Tibial nerve (tissue), 4 donors: Measurements from ENCODE around the gene RLF. TPM values are rescaled to one million over a fixed set of nuclear protein-coding genes. Genes with fewer than 3 reads are reported as not detected.

Source experiments
- DNase-seq, 2 donors: peaks; one replicate each; pipeline ENCODE4 v3.0.0-alpha.2; 2019; ENCODE audit warnings: low spot score in 2 of 2
- H3K27ac ChIP-seq, 4 donors: fragments of 200-600 bp; sonication (generic) in 3 of 4; one replicate each; pipeline ENCODE4 v1.5.1; 2017 to 2019; ENCODE audit warnings: mild to moderate bottlenecking in 1 of 4
- H3K27me3 ChIP-seq, 2 donors: fragments of 200-600 bp; sonication (generic) in 1 of 2; one replicate each; pipeline versions ENCODE4 v1.5.1 to v1.6.0; 2017 to 2019
- H3K36me3 ChIP-seq, 3 donors: fragments of 200-600 bp; sonication (generic); one replicate each; pipeline ENCODE4 v1.5.1; 2018 to 2019
- H3K4me1 ChIP-seq, 4 donors: fragments of 200-600 bp; sonication (generic) in 3 of 4; one replicate each; pipeline ENCODE4 v1.5.1; 2017 to 2019
- H3K4me3 ChIP-seq, 4 donors: fragments of 200-600 bp; sonication (generic) in 3 of 4; one replicate each; pipeline ENCODE4 v1.5.1; 2017 to 2019; ENCODE audit warnings: mild to moderate bottlenecking in 1 of 4, moderate library complexity in 1 of 4
- H3K9me3 ChIP-seq, 4 donors: fragments of 200-600 bp; sonication (generic) in 3 of 4; one replicate each; pipeline ENCODE4 v1.5.1; 2017 to 2019
- CTCF ChIP-seq, 5 experiments: fragments of 200-600 bp in 3 of 5; fragments of 450-650 bp in 2 of 5; sonication (generic) in 3 of 5; IDR thresholded peaks; one replicate each; pipeline ENCODE4 v1.5.1; 2016 to 2019; ENCODE audit warnings: antibody characterized with exemption in 5 of 5, mild to moderate bottlenecking in 3 of 5, moderate library complexity in 2 of 5
- EP300 ChIP-seq, 2 donors: sonication (generic); formaldehyde crosslinking; IDR thresholded peaks; one replicate each; pipeline ENCODE4 v1.6.1; 2017; ENCODE audit warnings: antibody characterized with exemption in 2 of 2, mild to moderate bottlenecking in 1 of 2
- POLR2A ChIP-seq, 2 donors: fragments of 450-650 bp; IDR thresholded peaks; one replicate each; pipeline ENCODE4 v1.6.1; 2017; ENCODE audit warnings: antibody characterized with exemption in 2 of 2, mild to moderate bottlenecking in 2 of 2, moderate library complexity in 2 of 2
- whole genome bisulfite sequencing, 2 donors: methylation state at CpG; one replicate each; pipeline ENCODE4 v1.1.5; 2018; 5-methylcytosine and 5-hydroxymethylcytosine counted together
- total RNA-seq, 4 donors: library from RNA; depleted of rRNA; stranded (reverse); fragments of >200 nt; gene quantifications; one replicate each; pipeline ENCODE4 v1.1.0, GENCODE V29; 2016

RLF gene
- total RNA-seq, 4 donors from 2014 or later, result 20.1 to 23.5 (median 21.5) TPM

- peaks cover 0 to 64% (median 25%) of the 10 kb centered on the region in 4 donors for H3K4me1 ChIP-seq
These were observed 96.7 kb downstream of the RLF start, which contains the start of gene ZMPSTE24 for GRCh38 chr1:40257688-40258444. ZMPSTE24 (plus strand) TSS chr1:40258236; CDS start chr1:40258272, 36 bp downstream.

GRCh38 chr1:40258445-40258769, 97.2 kb downstream of the RLF start:
- TF ChIP-seq EP300 (IDR thresholded peaks at IDR 0.05) (no peak), CTCF (IDR thresholded peaks at IDR 0.05) (no peak), POLR2A (IDR thresholded peaks at IDR 0.05) (no peak)
- Histone ChIP-seq H3K4me3 (peak overlapping the region; percentile 51 to 89 (median 65)), H3K27me3 (no peaks in the 10 kb centered on the region), H3K36me3 (peaks cover 0 to 38% (median 10%) of the 10 kb centered on the region in 3 donors), H3K4me1 (peaks cover 0 to 69% (median 25%) of the 10 kb centered on the region in 4 donors), H3K27ac (peak overlapping the region in 3 of 4 donors; percentile 74 to 98 (median 97)), H3K9me3 (no peaks in the 10 kb centered on the region)
- 0 to 1% methylated on average over 10 of the region's 10 CpGs for WGBS, 2 donors
- no peak for DNase-seq

More at GRCh38 chr1:40257688-40258444, 96.7 kb downstream of the RLF start, which contains the start of gene ZMPSTE24:
- H3K4me3 ChIP-seq, result peak within 1 kb of the TSS; percentile 51 to 89 (median 65)
- 0 to 1% methylated on average over 35 to 48 of the region's 48 CpGs for WGBS, 2 donors
- TF ChIP-seq EP300 (IDR thresholded peaks at IDR 0.05), result peak in 1 of 2 donors; percentile 85
- TF ChIP-seq CTCF (IDR thresholded peaks at IDR 0.05), result peak in 2 of 5 experiments; percentile 37 to 41
- peak in 1 of 2 donors; percentile 69 for TF ChIP-seq POLR2A (IDR thresholded peaks at IDR 0.05)
- H3K27ac ChIP-seq, result peak within 1 kb of the TSS; percentile 58 to 98 (median 95)
- H3K27me3 ChIP-seq, result no peaks in the 10 kb centered on the region
- peaks cover 0 to 33% (median 8%) of the 10 kb centered on the region in 3 donors for H3K36me3 ChIP-seq
- no peaks in the 10 kb centered on the region for H3K9me3 ChIP-seq
- peak; percentile 85 to 90 for DNase-seq

GRCh38 chr1:40264354-40264781, 103.2 kb downstream of the RLF start:
- WGBS, 2 donors, result 93 to 95% methylated on average over 3 of the region's 3 CpGs
- Histone ChIP-seq H3K4me1 (peaks cover 0 to 61% (median 4%) of the 10 kb centered on the region in 4 donors), H3K4me3 (no peak overlapping the region), H3K9me3 (no peaks in the 10 kb centered on the region), H3K27me3 (no peaks in the 10 kb centered on the region), H3K36me3 (peaks cover 0 to 83% (median 10%) of the 10 kb centered on the region in 3 donors), H3K27ac (no peak overlapping the region)
- TF ChIP-seq EP300 (IDR thresholded peaks at IDR 0.05) (no peak), CTCF (IDR thresholded peaks at IDR 0.05) (no peak), POLR2A (IDR thresholded peaks at IDR 0.05) (no peak)
- DNase-seq, result no peak

- Histone ChIP-seq H3K27ac (no peak overlapping the region), H3K27me3 (no peaks in the 10 kb centered on the region), H3K36me3 (peaks cover 0 to 83% (median 16%) of the 10 kb centered on the region in 3 donors), H3K9me3 (no peaks in the 10 kb centered on the region), H3K4me1 (peaks cover 0 to 52% (median 0%) of the 10 kb centered on the region in 4 donors), H3K4me3 (no peak overlapping the region)
- no peak for DNase-seq
- TF ChIP-seq CTCF (IDR thresholded peaks at IDR 0.05) (no peak), POLR2A (IDR thresholded peaks at IDR 0.05) (no peak), EP300 (IDR thresholded peaks at IDR 0.05) (no peak)
These were observed 104.1 kb downstream of the RLF start for GRCh38 chr1:40265298-40265697.

- Histone ChIP-seq H3K9me3 (no peaks in the 10 kb centered on the region), H3K27ac (no peak overlapping the region), H3K36me3 (peaks cover 2 to 86% (median 16%) of the 10 kb centered on the region in 3 donors), H3K4me1 (peaks cover 0 to 49% (median 0%) of the 10 kb centered on the region in 4 donors), H3K4me3 (no peak overlapping the region), H3K27me3 (no peaks in the 10 kb centered on the region)
- TF ChIP-seq POLR2A (IDR thresholded peaks at IDR 0.05), result no peak
- no peak for TF ChIP-seq EP300 (IDR thresholded peaks at IDR 0.05)
- no peak for TF ChIP-seq CTCF (IDR thresholded peaks at IDR 0.05)
- no peak for DNase-seq
These were observed 104.7 kb downstream of the RLF start for GRCh38 chr1:40265919-40266318.
